Testis (tissue), 3 donors: ENCODE results near the gene LARP7. TPM values are rescaled to one million over a fixed set of nuclear protein-coding genes. Genes with fewer than 3 reads are reported as not detected.

Source experiments
- DNase-seq: peaks from one replicate; pipeline ENCODE4 v3.0.0-alpha.2; 2019
- H3K27ac ChIP-seq, 2 donors: fragments of 200-600 bp; sonication (generic); one replicate each; pipeline ENCODE4 v1.5.1; 2019
- H3K27me3 ChIP-seq: fragments of 200-600 bp; sonication (generic); one replicate; pipeline ENCODE4 v1.5.1; 2019
- H3K36me3 ChIP-seq: fragments of 200-600 bp; sonication (generic); one replicate; pipeline ENCODE4 v1.5.1; 2017; ENCODE audit warnings: low read depth; ENCODE audit errors: missing control alignments
- H3K4me1 ChIP-seq: fragments of 200-600 bp; sonication (generic); one replicate; pipeline ENCODE4 v1.5.1; 2019
- H3K4me3 ChIP-seq, 2 donors: fragments of 200-600 bp; sonication (generic); one replicate each; pipeline ENCODE4 v1.5.1; 2017 to 2019
- H3K9me3 ChIP-seq: fragments of 200-600 bp; sonication (generic); one replicate; pipeline ENCODE4 v1.5.1; 2017
- CTCF ChIP-seq, 3 experiments: fragments of 450-650 bp in 2 of 3; fragments of 200-600 bp in 1 of 3; sonication (generic) in 1 of 3; IDR thresholded peaks; one replicate each; pipeline ENCODE4 v1.5.1; 2016 to 2019; ENCODE audit warnings: antibody characterized with exemption in 3 of 3, mild to moderate bottlenecking in 2 of 3, moderate library complexity in 1 of 3
- POLR2A ChIP-seq: fragments of 450-650 bp; IDR thresholded peaks from one replicate; pipeline ENCODE4 v1.6.1; 2017; ENCODE audit warnings: antibody characterized with exemption, mild to moderate bottlenecking, moderate library complexity
- WGBS, 2 donors: methylation state at CpG; one replicate each; pipeline ENCODE4 v1.1.5; 2018; 5-methylcytosine and 5-hydroxymethylcytosine counted together
- intact Hi-C: fragments of 100-400 bp; cut with DNase I; formaldehyde crosslinking; loops from one replicate; pipeline ENCODE4 v1.15.1; 2023; ENCODE audit warnings: low total_unique reads
- polyA plus RNA-seq: library from polyadenylated mRNA; stranded (reverse); fragments of 350-450 nt; fragmentation: Illumina TruSeq; extraction: RNeasy Lipid Tissue Mini Kit (QIAGEN cat#74804); gene quantifications from one replicate; pipeline ENCODE4 v1.2.3, GENCODE V29; 2014; ENCODE audit warnings: low read depth, low replicate concordance; ENCODE audit not compliant: insufficient read depth
- total RNA-seq, 2 donors: library from RNA; depleted of rRNA; stranded (reverse); fragments of >200 nt; gene quantifications; one replicate each; pipeline ENCODE4 v1.2.3, GENCODE V29; 2016

LARP7 gene
- total and polyA plus RNA-seq, 3 donors from 2014 or later, result 15.6 to 41.7 (median 40.6) TPM

- intact Hi-C loops, result no loop called here
- Histone ChIP-seq H3K27me3 (no peaks in the 10 kb centered on the region), H3K4me1 (no peaks in the 10 kb centered on the region), H3K27ac (no peak overlapping the region), H3K9me3 (no peaks in the 10 kb centered on the region), H3K36me3 (no peaks in the 10 kb centered on the region), H3K4me3 (no peak overlapping the region)
- DNase-seq, result no peak
- WGBS, 2 donors, result 82 to 91% methylated on average over 2 of the region's 2 CpGs
- TF ChIP-seq CTCF (IDR thresholded peaks at IDR 0.05), result no peak
- TF ChIP-seq POLR2A, result no peak
Observed at GRCh38 chr4:112664611-112665010, 27.7 kb downstream of the LARP7 start.

DNA sequence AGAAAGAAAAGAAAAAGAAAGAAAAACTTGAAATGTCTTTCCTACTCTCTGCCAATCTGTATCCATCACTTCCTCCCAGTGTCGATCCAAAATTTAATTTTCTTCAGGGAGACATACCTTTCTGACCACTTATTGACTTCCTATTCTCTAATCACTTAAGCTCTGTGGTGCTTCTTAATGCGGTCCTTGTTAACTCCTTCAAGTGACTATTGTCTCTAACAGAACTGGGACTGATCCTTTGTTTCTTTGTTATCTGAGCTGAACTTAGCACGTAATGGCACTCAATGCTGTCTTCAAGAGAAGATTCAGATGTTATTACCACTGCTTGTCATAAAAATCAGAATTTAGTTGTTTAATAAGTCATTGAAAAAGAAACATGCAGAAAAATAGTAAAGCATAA is 31.2 kb downstream of the LARP7 start:
- Histone ChIP-seq H3K4me1 (peaks cover 8% of the 10 kb centered on the region), H3K9me3 (no peaks in the 10 kb centered on the region), H3K27ac (no peak overlapping the region), H3K4me3 (no peak overlapping the region), H3K27me3 (no peaks in the 10 kb centered on the region), H3K36me3 (no peaks in the 10 kb centered on the region)
- TF ChIP-seq POLR2A (no peak), CTCF (IDR thresholded peaks at IDR 0.05) (no peak)
- intact Hi-C loops, result no loop called here
- WGBS, 2 donors, result 80 to 88% methylated on average over 3 of the region's 3 CpGs
- DNase-seq, result no peak

DNA sequence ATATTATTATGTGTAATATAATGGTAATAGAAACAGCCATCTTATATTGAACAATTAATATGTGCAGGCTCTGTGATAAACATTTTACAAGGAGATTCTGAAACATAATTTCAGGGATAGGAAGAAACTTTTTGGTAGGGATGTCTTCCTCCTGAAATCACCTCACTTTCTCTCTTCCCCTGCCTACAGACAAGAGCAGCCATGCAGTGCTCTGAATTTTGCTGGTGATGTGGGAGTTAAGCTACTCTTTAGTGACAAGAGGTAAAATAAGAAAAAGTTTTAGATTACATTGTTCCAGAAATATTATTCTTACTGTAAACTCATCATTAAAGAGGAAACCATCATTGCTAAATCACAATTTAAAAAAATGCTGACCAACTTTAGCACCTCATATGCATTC is 36.1 kb downstream of the LARP7 start:
- TF ChIP-seq CTCF (IDR thresholded peaks at IDR 0.05) (no peak), POLR2A (no peak)
- DNase-seq, result no peak
- no peak overlapping the region for H3K4me3 ChIP-seq
- intact Hi-C loops, result no loop called here
- no peaks in the 10 kb centered on the region for H3K27me3 ChIP-seq
- peaks cover 8% of the 10 kb centered on the region for H3K4me1 ChIP-seq
- H3K27ac ChIP-seq, result no peak overlapping the region
- H3K36me3 ChIP-seq, result no peaks in the 10 kb centered on the region
- H3K9me3 ChIP-seq, result no peaks in the 10 kb centered on the region

DNA sequence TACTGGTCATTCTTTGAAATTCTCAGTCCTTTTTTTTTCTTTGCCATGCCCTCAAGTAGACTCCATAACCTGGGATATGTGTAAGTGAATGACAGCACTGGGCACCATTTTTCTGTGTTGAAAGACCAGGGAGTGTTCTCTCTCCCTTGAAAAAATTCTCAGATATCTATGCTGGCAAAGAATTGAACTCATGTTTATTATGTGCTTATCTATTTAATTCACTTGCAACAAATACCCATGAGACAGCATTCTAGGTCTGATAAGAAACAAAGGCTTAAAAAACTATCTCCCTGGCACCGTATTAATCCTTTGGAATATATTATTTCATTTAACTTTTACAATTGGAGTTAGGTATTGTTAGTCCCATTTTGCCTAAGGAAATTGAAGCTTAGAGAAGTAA is 36.7 kb downstream of the LARP7 start:
- DNase-seq, result no peak
- Histone ChIP-seq H3K27ac (no peak overlapping the region), H3K9me3 (no peaks in the 10 kb centered on the region), H3K4me1 (peaks cover 8% of the 10 kb centered on the region), H3K27me3 (no peaks in the 10 kb centered on the region), H3K36me3 (no peaks in the 10 kb centered on the region), H3K4me3 (no peak overlapping the region)
- intact Hi-C loops, result no loop called here
- 54 to 64% methylated on average over 1 of the region's 1 CpG for WGBS, 2 donors
- TF ChIP-seq CTCF (IDR thresholded peaks at IDR 0.05), result no peak
- no peak for TF ChIP-seq POLR2A

GRCh38 chr4:112674376-112674775 is 37.4 kb downstream of the LARP7 start:
- Histone ChIP-seq H3K9me3 (no peaks in the 10 kb centered on the region), H3K27ac (no peak overlapping the region), H3K4me1 (peaks cover 8% of the 10 kb centered on the region), H3K4me3 (no peak overlapping the region), H3K27me3 (no peaks in the 10 kb centered on the region), H3K36me3 (no peaks in the 10 kb centered on the region)
- WGBS, 2 donors, result 9 to 32% methylated on average over 1 of the region's 1 CpG
- intact Hi-C loops, result no loop called here
- TF ChIP-seq CTCF (IDR thresholded peaks at IDR 0.05), result no peak
- TF ChIP-seq POLR2A, result no peak
- no peak for DNase-seq
